Measurements from ENCODE around the gene WNT3A. TPM values are rescaled to one million over a fixed set of nuclear protein-coding genes. Genes with fewer than 3 reads are reported as not detected.

The WNT3A gene
- total RNA-seq, 6 donors from 2014 or later, result 1.0 to 19.6 (median 6.4) TPM

- Histone ChIP-seq H3K4me1 (peaks cover 67 to 77% (median 72%) of the 10 kb centered on the region in 4 donors), H3K27me3 (no peaks in the 10 kb centered on the region), H3K4me3 (peak overlapping the region; percentile 9 to 83 (median 45))
Measured at GRCh38 chr1:228084797-228085196, 78.0 kb downstream of the WNT3A start.

DNA sequence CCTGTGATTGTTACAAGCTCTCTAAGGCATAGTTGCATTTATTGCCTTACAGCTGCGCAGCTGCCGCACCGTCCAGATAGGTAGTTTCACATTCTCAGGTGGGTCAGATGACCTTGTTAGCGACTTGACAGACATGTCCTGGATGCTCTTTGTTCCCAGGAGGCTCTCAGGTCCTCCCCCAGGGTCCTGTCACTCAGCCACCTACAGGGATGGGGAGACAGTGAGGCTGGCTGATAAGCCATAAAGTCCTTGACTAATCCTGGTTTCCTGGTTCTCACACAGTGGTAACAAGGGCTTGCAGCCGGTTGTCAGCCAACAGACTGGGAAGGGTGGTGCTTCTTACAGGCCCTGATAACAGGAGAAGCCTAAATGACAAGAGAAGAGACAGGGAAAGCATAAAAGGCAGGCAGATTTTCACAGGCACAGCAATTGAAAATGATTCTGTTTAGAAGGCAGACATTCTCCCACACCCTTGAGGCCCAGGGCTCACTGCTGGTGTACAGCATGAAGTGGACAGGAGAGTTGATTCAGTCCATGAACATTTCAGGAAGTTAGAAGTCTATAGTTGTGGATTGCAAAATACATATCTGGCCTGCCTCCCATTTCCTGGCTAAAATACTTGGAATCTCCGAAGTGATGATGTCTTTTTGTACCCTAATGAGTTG lies 78.6 kb downstream of the WNT3A start:
- DNase-seq, result peak in 1 of 2 donors; percentile 63
- peak overlapping the region; percentile 99 to 100 (median 99) for H3K27ac ChIP-seq
- H3K9me3 ChIP-seq, result no peaks in the 10 kb centered on the region
- peaks cover 0 to 8% (median 5%) of the 10 kb centered on the region in 4 donors for H3K36me3 ChIP-seq
- peaks cover 73 to 83% (median 78%) of the 10 kb centered on the region in 4 donors for H3K4me1 ChIP-seq
- 47 to 49% methylated on average over 6 of the region's 6 CpGs for WGBS, 2 donors
- peak overlapping the region in 3 of 4 donors; percentile 9 to 83 (median 75) for H3K4me3 ChIP-seq
- H3K27me3 ChIP-seq, result no peaks in the 10 kb centered on the region
- peak in 1 of 2 donors; percentile 18 for ATAC-seq (ENCODE audit: low FRiP score in 2 of 2)
- TF ChIP-seq POLR2A (IDR thresholded peaks at IDR 0.05) (no peak), POLR2AphosphoS5 (IDR thresholded peaks at IDR 0.05) (peak in 1 of 2 donors; percentile 44), EP300 (IDR thresholded peaks at IDR 0.05) (peak in 1 of 4 donors; percentile 31), CTCF (IDR thresholded peaks at IDR 0.05) (no peak)

More at GRCh38 chr1:228084797-228085196, 78.0 kb downstream of the WNT3A start:
- WGBS, 2 donors, result 37 to 46% methylated on average over 5 of the region's 5 CpGs
- H3K36me3 ChIP-seq, result peaks cover 0 to 8% (median 5%) of the 10 kb centered on the region in 4 donors
- no peak for TF ChIP-seq EP300 (IDR thresholded peaks at IDR 0.05)
- TF ChIP-seq POLR2AphosphoS5 (IDR thresholded peaks at IDR 0.05), result no peak
- TF ChIP-seq CTCF (IDR thresholded peaks at IDR 0.05), result no peak
- no peak for TF ChIP-seq POLR2A (IDR thresholded peaks at IDR 0.05)
- H3K9me3 ChIP-seq, result no peaks in the 10 kb centered on the region
- H3K27ac ChIP-seq, result peak overlapping the region; percentile 99 to 100 (median 99)
- no peak for DNase-seq
- no peak for ATAC-seq (ENCODE audit: low FRiP score in 2 of 2)

DNA sequence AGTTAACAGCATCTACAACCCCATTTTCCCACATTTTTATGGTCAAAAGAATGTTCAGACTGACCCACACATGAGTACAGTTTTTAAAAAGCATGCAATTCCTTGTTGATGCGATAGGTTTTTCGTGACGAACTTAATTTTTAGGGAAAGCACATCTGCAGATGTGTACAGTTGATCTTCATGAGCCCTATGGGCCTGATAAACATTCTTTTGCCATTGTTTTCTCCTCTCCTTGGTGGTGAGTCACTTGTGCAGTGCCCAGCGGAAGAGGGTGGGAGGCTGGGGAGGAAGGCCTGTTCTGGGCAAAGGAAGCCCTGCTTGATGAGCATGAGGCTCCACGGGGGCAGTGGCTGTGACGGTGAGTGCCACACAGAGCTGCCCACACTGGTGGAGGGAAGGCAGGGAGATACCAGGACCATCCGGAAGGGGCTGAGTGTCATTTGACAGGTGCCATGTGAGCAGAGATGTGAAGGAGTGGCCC lies 81.0 kb downstream of the WNT3A start:
- peak in 1 of 2 donors; percentile 8 for ATAC-seq (ENCODE audit: low FRiP score in 2 of 2)
- Histone ChIP-seq H3K4me1 (peaks cover 86 to 92% (median 89%) of the 10 kb centered on the region in 4 donors), H3K4me3 (peak overlapping the region in 2 of 4 donors; percentile 8 to 23), H3K27me3 (no peaks in the 10 kb centered on the region), H3K9me3 (no peaks in the 10 kb centered on the region), H3K36me3 (peaks cover 0 to 8% (median 5%) of the 10 kb centered on the region in 4 donors), H3K27ac (peak overlapping the region; percentile 76 to 100 (median 99))
- TF ChIP-seq POLR2A (IDR thresholded peaks at IDR 0.05) (no peak), EP300 (IDR thresholded peaks at IDR 0.05) (no peak), CTCF (IDR thresholded peaks at IDR 0.05) (peak in 2 of 6 experiments; percentile 16 to 24), POLR2AphosphoS5 (IDR thresholded peaks at IDR 0.05) (peak; percentile 38 to 50)
- peak in 1 of 2 donors; percentile 61 for DNase-seq
- 36 to 39% methylated on average over 7 of the region's 7 CpGs for WGBS, 2 donors

DNA sequence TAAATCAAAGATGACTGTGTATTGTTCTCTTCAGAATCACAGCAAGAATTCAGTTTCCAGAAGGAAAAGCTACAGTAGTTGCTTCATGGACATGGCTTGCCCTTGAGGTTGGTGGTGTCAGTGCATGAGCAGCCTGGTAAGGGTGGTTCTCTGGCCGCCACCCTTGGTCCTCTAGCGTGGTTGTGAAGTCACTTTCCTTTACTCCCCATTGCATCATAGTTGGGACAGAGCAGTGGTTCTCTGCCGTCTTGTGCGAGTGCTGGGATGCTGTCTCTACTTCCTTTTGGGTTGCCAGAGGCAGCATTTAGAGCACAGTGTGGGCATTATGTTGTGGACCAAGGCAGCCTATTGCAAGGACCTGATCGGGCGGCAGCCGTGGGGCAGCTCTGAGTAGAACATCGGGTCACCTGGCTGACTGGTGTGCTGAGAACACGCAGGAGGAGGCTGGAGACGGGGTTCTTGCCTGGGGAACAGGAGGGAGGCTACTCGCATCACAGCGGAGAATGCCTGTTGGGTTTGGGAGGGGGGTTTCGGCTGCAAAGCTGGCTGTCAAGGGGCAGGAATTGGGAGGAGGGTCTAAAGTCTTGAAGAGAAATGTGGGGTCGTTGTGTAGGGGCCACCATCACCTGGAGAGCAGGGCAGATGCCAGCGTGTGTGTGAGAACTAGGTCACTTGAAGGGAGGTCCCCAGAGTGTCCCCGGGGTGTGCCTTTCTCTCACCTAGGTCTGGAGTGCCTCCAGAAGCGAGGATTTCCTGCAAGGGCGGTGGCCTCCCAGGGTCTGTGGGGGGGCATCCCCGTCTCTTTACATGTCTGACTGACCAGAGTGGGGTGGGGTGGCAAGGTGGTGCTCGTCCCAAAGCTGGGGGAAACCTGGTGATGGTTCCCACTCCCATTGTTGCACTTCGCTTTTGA lies 82.0 kb downstream of the WNT3A start:
- DNase-seq, result peak; percentile 26 to 70
- H3K27ac ChIP-seq, result peak overlapping the region; percentile 73 to 100 (median 88)
- ATAC-seq (ENCODE audit: low FRiP score in 2 of 2), result peak; percentile 6 to 49
- peaks cover 91 to 100% (median 94%) of the 10 kb centered on the region in 4 donors for H3K4me1 ChIP-seq
- H3K27me3 ChIP-seq, result no peaks in the 10 kb centered on the region
- H3K9me3 ChIP-seq, result no peaks in the 10 kb centered on the region
- peaks cover 0 to 12% (median 7%) of the 10 kb centered on the region in 4 donors for H3K36me3 ChIP-seq
- WGBS, 2 donors, result 64% methylated on average over 19 to 21 of the region's 21 CpGs
- peak overlapping the region in 1 of 4 donors; percentile 23 for H3K4me3 ChIP-seq
- TF ChIP-seq EP300 (IDR thresholded peaks at IDR 0.05), result peak in 1 of 4 donors; percentile 4
- no peak for TF ChIP-seq CTCF (IDR thresholded peaks at IDR 0.05)
- peak in 1 of 2 donors; percentile 62 for TF ChIP-seq POLR2AphosphoS5 (IDR thresholded peaks at IDR 0.05)
- TF ChIP-seq POLR2A (IDR thresholded peaks at IDR 0.05), result no peak

All from upper lobe of left lung (tissue), 6 donors.